GM19043 (cell line): ENCODE data around the gene HBQ1.
A peak's percentile ranks its signal among the peaks of the same experiment; 100 is the strongest.
"Not testable (repeated sequence)": the region's sequence is repeated elsewhere in the genome, so short reads cannot be mapped to it uniquely, and the experiment has no call there.

Experiments
- ATAC-seq: cut with Tn5 transposase; IDR thresholded peaks from one replicate; pipeline ENCODE4 v1.9.1; 2021; ENCODE audit warnings: low read depth; ENCODE audit not compliant: unreplicated experiment

The HBQ1 gene

DNA sequence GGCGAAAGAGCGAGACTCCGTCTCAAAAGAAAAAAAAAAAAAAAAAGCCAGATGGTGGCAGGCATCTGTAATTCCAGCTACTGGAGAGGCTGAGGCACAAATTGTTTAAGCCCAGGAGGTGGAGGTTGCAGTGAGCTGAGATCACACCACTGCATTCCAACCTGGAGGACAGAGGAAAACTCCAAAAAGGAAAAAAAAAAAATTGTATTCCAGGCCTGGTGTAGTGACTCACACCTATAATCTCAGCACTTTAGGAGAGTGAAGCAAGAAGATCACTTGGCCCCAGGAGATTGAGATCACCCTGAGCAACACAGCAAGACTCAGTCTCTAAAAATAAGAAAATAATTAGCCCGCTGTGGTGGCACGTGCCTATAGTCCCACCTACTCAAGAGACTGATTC is 20.1 kb downstream of the HBQ1 start:
- ATAC-seq = no peak

DNA sequence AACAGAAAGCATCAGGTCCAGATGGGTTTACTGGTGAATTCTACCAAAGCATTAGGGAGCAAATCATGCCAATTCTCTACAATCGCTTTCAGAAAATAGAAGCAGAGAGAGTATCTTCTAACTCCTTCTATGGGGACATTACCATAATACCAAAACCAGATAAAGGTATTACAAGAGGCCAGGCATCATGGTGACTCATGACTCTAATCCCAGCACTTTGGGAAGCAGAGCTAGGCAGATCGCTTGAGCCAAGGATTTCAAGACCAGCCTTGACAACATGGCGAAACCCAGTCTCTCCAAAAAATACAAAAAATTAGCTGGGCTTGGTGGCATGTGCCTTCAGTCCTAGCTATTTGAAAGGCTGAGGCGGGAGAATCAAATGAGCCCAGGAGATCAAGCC is 23.0 kb downstream of the HBQ1 start:
- no peak for ATAC-seq

DNA sequence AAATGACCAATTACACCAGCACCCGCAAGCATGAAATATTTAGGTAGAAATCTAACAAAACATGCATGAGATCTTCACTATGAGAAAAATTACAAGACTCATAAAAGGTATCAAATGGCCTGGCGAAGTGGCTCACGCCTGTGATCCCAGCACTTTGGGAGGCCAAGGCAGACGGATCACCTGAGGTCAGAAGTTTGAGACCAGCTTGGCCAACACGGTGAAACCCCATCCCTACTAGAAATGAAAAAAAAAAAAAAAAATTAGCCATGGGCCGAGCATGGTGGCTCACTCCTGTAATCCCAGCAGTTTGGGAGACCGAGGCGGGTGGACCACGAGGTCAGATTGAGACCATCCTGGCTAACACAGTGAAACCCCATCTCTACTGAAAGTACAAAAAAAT is 23.8 kb downstream of the HBQ1 start:
- ATAC-seq = not testable (repeated sequence)

DNA sequence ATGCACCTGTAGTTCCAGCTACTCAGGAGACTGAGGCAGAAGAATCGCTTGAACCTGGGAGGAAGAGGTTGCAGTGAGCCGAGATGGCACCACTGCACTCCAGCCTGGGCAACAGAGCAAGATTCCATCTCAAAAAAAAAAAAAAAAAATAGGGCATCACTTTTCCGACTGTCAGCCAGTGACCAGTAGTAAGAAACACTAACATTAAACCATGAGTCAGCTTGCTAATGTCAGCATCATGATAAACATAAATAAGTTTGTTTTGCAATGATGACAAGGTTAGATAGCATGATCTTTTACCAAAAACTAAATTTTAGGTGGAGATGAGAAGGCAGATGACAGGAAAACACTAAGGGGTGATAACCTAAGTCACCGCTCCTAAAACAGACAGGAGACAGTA is 29.1 kb downstream of the HBQ1 start:
- not testable (repeated sequence) for ATAC-seq

DNA sequence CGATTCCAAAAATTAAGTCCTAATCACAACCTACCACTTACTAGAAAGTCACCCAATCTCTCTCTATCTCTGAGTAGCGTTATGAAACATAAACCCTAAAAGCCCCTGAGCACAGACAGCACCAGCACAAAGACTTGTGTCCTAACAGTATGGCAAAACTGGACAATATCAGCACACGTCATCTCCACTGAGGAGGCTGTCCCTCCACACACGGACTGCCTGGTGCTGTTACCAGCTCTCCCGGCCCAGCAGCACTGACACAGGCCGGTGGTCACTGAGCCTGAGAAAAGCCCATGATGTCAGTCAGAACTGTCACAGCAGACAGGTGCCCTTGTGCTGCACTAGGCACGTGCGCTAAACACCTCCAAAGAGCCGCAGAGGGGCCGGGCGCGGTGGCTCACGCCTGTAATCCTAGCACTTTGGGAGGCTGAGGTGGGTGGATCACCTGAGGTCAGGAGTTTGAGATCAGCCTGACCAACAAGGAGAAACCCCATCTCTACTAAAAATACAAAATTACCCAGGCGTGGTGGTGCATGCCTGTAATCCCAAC is 31.4 kb downstream of the HBQ1 start:
- ATAC-seq = not testable (repeated sequence)

DNA sequence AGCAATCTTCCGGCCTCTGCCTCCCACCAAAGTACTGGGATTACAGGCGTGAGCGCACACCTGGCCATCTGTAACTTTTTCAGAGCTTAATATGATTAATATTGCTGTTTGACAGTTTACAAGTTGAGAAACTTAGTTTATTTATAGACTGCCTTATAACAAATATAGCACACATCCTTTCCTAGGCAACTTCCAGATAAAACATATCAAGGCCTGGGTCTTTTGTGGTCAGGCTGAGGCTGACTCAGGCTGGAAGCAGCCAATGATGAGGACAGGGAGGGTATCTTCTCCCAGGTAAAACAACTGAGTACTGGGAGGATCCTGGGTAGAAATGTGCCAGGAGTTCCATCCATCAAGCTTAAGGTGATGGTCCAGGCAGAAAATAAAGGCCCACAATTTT is 32.7 kb downstream of the HBQ1 start:
- ATAC-seq = no peak

DNA sequence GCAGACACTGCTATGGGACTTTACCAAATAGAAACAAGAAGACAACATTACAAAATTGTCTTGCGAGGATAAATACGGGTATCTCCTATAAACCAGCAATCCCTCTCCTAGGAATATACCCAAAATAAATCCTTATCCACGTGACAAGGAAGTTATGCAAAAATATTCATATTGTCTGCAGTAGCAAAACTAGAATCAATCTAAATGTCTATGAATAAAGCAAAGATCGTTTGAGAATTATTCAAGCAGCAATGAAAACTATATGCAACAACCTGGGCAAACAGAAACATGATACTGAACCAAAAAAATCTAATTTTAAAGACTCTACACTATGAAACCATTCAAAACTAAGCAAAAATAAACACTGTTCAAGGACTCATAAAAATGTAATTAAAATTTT is 39.8 kb downstream of the HBQ1 start:
- ATAC-seq = no peak

DNA sequence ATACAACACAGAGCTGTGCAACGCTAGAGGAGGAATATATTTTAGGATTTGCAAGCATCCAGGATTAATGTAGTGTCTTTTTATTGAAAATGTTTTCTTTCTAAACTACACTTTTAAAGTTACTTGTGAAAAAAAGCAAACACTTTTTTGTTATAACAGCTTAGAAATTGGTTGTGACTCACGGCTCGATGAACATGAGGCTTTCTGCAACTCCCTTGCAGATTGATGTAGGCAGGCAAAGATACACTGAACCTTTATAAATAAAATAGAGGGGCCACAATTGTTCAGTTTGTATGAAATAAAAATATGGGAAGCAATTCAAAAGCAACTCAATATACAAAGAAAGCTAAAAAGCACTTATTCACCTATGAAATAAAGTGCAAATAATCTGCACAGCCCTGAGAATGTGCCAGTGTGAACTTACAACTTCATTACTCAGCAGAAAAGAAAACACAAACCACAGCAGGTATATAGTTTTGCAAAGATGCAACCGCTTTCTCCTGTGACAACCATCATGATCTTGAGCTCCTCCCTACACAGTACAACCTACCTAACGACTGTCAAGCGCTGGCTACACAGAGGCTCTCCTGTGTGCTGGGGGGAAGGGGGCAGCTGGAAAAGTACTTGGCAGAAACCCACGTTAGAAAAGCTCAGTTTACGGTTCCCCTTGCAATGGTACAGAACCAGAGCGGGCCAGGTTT is 48.0 kb downstream of the HBQ1 start:
- no peak for ATAC-seq

DNA sequence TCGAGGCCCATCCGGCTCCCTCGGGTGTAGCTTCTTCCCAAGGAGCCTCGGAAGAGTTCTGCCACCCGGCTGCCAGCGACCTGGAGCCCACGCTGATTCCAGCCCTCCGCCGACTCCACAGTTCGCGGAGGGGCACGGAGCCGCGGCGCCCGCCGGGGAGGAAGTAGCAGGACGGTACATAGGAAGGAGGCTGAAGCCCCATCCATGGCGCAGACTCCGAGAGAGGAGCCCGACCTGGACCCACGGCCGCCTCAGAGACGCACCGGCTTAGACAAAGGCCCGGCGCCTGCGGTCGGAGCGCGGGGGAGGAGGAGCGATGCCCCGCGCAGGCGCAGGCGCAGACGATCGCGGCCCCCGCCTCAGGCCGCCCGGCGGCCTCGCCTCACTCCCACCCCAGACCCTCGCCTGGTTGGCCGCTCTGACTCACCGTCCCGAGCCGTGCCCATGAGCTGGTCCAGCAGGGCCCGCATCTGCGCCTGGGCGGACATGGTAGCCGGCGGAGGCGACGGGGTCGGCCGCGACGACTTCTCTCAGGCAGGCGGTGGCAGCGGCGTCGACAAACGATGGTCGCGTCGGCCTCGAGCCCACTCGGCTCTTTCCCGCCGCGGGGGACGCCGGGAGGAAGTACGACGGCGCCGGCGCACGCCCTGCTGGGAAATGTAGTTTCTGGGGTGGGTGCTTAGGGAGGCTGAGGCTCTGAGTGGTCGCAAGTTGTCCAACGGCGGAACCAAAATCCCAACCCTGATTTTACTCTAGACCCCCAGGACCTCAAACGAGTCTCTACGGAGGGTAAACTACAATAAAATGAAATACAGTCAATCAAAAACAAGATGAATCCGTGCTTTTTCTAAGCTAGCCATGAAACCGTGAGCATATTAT is 48.8 kb downstream of the HBQ1 start, which contains the start of gene LUC7L:
TSS of gene LUC7L (minus strand) at position 598 of the 879 bp plus-strand sequence. CDS start at position 488, 110 bp downstream.
- ATAC-seq = peak; percentile 80

DNA sequence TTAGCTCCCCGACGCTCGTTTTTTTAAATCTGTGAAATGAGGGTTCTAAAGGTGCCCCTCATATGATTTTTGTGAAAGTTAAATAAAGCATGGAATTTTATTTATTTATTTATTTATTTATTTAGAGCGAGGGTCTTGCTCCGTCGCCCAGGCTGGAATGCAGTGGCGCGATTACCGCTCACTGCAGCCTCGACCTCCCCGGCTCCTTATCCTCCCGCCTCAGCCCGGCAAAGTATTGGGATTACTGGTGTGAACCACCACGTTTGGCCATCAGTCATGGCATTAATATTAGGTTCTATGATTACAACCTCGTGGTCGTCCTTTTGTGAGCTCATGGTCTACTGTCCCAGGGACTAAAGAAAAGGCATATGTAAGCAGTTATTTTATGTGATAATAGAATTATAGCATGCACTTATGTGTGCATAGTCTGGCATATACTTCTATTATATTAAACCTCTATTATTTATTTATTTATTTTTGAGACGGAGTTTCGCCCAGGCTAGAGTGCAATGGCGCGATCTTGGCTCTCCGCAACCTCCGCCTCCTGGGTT is 49.5 kb downstream of the HBQ1 start:
- ATAC-seq = no peak

DNA sequence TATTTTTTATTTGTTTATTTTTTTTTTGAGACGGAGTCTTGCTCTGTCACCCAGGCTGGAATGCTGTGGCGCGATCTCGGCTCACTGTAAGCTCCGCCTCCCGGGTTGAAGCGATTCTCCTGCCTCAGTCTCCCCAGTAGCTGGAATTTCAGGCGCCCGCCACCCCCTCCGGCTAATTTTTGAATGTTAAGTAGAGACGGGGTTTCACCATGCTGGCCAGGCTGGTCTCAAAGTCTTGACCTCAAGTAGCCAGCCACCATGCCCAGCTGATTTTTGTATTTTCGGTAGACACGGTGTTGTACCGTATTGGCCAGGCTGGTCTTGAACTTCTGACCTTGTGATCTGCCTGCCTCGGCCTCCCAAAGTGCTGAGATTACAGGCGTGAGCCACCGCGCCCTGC is 50.1 kb downstream of the HBQ1 start:
- not testable (repeated sequence) for ATAC-seq
